Astrocyte (in vitro differentiated cells and primary cell): Measurements from ENCODE around the gene AHDC1.

ENCODE experiments used
- CTCF ChIP-seq: IDR thresholded peaks from 2 replicates; pipeline ENCODE4 v1.5.1; 2011; ENCODE audit warnings: low read depth, mild to moderate bottlenecking, inconsistent platforms, low read length, moderate library complexity; ENCODE audit not compliant: insufficient read depth
- EZH2 ChIP-seq: IDR thresholded peaks from 2 replicates; pipeline ENCODE4 v1.6.1; 2012; ENCODE audit warnings: mild to moderate bottlenecking, low read length, inconsistent platforms; ENCODE audit not compliant: insufficient read depth

GRCh38 chr1:27599605-27600497 is 4.1 kb downstream of the AHDC1 start:
- TF ChIP-seq CTCF (no peak), EZH2 (no peak)
